HepG2 (cell line): ENCODE measurements around the gene ZBTB4. TPM values are rescaled to one million over a fixed set of nuclear protein-coding genes. Genes with fewer than 3 reads are reported as not detected.

ENCODE experiments used
- ARNT ChIP-seq: fragments of 450-650 bp; IDR thresholded peaks from 2 replicates; pipeline ENCODE4 v1.6.1; 2017
- ARNTL ChIP-seq: sonication (generic); formaldehyde crosslinking; IDR thresholded peaks from 2 replicates; pipeline ENCODE4 v1.4.0; 2020; ENCODE audit warnings: mild to moderate bottlenecking, missing genetic modification reagents
- E2F2 ChIP-seq: sonication (generic); formaldehyde crosslinking; IDR thresholded peaks from 2 replicates; pipeline ENCODE4 v1.4.0; 2020; ENCODE audit warnings: missing genetic modification reagents, borderline replicate concordance
- EZH2 ChIP-seq: conservative IDR thresholded peaks from 2 replicates; pipeline ENCODE4 v1.6.1; 2012; ENCODE audit warnings: mild to moderate bottlenecking, low read depth, low read length, moderate library complexity
- FOXP1 ChIP-seq, 2 experiments: fragments of 450-650 bp in 1 of 2; IDR thresholded peaks; 2 replicates each; pipeline ENCODE4 v1.6.1; 2017 to 2018; ENCODE audit warnings: antibody characterized with exemption in 1 of 2
- HMGXB3 ChIP-seq: sonication (generic); formaldehyde crosslinking; IDR thresholded peaks from 2 replicates; pipeline ENCODE4 v1.4.0; 2020; ENCODE audit warnings: missing genetic modification reagents, borderline replicate concordance
- NR0B2 ChIP-seq: sonication (generic); formaldehyde crosslinking; IDR thresholded peaks from 2 replicates; pipeline ENCODE4 v1.4.0; 2020; ENCODE audit warnings: mild to moderate bottlenecking, missing genetic modification reagents
- PHF21A ChIP-seq: sonication (generic); formaldehyde crosslinking; IDR thresholded peaks from 2 replicates; pipeline ENCODE4 v1.5.0; 2020; ENCODE audit warnings: mild to moderate bottlenecking, missing genetic modification reagents
- RBFOX2 ChIP-seq: fragments of 200-400 bp; formaldehyde crosslinking; IDR thresholded peaks from 2 replicates; pipeline ENCODE4 v1.6.1; 2017; ENCODE audit warnings: low read depth, mild to moderate bottlenecking, low read length
- SP5 ChIP-seq: IDR thresholded peaks from 2 replicates; pipeline ENCODE4 v1.6.1; 2016; ENCODE audit warnings: low read depth, borderline replicate concordance
- TARDBP ChIP-seq: sonication (generic); formaldehyde crosslinking; IDR thresholded peaks from 2 replicates; pipeline ENCODE4 v1.8.0; 2022; ENCODE audit warnings: mild to moderate bottlenecking, missing genetic modification reagents
- ZKSCAN8 ChIP-seq: IDR thresholded peaks from 2 replicates; pipeline ENCODE4 v1.6.1; 2016; ENCODE audit warnings: borderline replicate concordance, missing genetic modification reagents, missing compliant biosample characterization
- ZNF205 ChIP-seq: IDR thresholded peaks from 2 replicates; pipeline ENCODE4 v1.6.1; 2018; ENCODE audit warnings: missing biosample characterization, missing genetic modification reagents
- ZNF431 ChIP-seq: sonication (generic); formaldehyde crosslinking; IDR thresholded peaks from 2 replicates; pipeline ENCODE4 v1.9.0; 2022; ENCODE audit warnings: missing genetic modification reagents, low read depth, mild to moderate bottlenecking, borderline replicate concordance
- ZNF441 ChIP-seq: sonication (generic); formaldehyde crosslinking; IDR thresholded peaks from 2 replicates; pipeline ENCODE4 v1.7.0; 2021; ENCODE audit warnings: missing genetic modification reagents, borderline replicate concordance
- ZNF614 ChIP-seq: IDR thresholded peaks from 2 replicates; pipeline ENCODE4 v1.6.1; 2018; ENCODE audit warnings: missing biosample characterization, missing genetic modification reagents, inconsistent platforms, borderline replicate concordance
- ZNF770 ChIP-seq: sonication (generic); formaldehyde crosslinking; IDR thresholded peaks from 2 replicates; pipeline ENCODE4 v1.5.0; 2020; ENCODE audit warnings: mild to moderate bottlenecking, missing genetic modification reagents
- ZSCAN20 ChIP-seq: sonication (generic); formaldehyde crosslinking; IDR thresholded peaks from 2 replicates; pipeline ENCODE4 v1.4.0; 2020; ENCODE audit warnings: missing genetic modification reagents, mild to moderate bottlenecking, borderline replicate concordance
- ZSCAN25 ChIP-seq: sonication (generic); formaldehyde crosslinking; IDR thresholded peaks from 2 replicates; pipeline ENCODE4 v1.8.0; 2022; ENCODE audit warnings: mild to moderate bottlenecking, missing genetic modification reagents
- polyA plus RNA-seq, 8 experiments: library from polyadenylated mRNA; depleted of rRNA in 3 of 8; stranded (reverse) in 7 of 8; unstranded in 1 of 8; fragments of >200 nt; fragmentation: Illumina TruSeq in 4 of 8; extraction: Trizol in 4 of 8; gene quantifications; 2 replicates each; pipeline versions ENCODE4 v1.2.1 to v1.2.3, GENCODE V29; 2011 to 2016; ENCODE audit warnings: low read depth in 4 of 8, missing spikeins in 1 of 8, mixed read lengths in 1 of 8; ENCODE audit not compliant: insufficient read depth in 1 of 8
- total RNA-seq, 5 experiments: library from RNA; depleted of rRNA; stranded (reverse); fragments of >200 nt; fragmentation: Illumina TruSeq; extraction: Trizol; gene quantifications; 2 replicates each; pipeline ENCODE4 v1.2.3, GENCODE V29; 2016; ENCODE audit warnings: low read depth in 1 of 5

Gene ZBTB4
- total and polyA plus RNA-seq, 2 of the 13 experiments (the other 11 are each of a cell fraction or from before 2014, with no cell fraction given) = 4.3 to 7.4 TPM

- TF ChIP-seq ZNF770 (CRISPR knock-in tag) (no peak), E2F2 (no peak), ZNF441 (CRISPR knock-in tag) (no peak), ZNF614 (CRISPR knock-in tag) (no peak), HMGXB3 (CRISPR knock-in tag) (no peak), NR0B2 (CRISPR knock-in tag) (no peak), TARDBP (no peak), ARNTL (no peak), ARNT (no peak), ZKSCAN8 (CRISPR knock-in tag) (no peak), ZNF205 (no peak), ZSCAN25 (no peak), FOXP1 (IDR thresholded peaks at IDR 0.05) (no peak), FOXP1 (CRISPR knock-in tag; IDR thresholded peaks at IDR 0.05) (no peak), SP5 (CRISPR knock-in tag) (no peak), RBFOX2 (peak; percentile 76), ZSCAN20 (CRISPR knock-in tag) (no peak), PHF21A (CRISPR knock-in tag) (no peak), ZNF431 (CRISPR knock-in tag) (no peak), EZH2 (no peak)
Measured at GRCh38 chr17:7479213-7480088, at the start of gene ZBTB4 (continued).
